GM23338 (cell line): ENCODE data around the gene ARID1B. TPM values are rescaled to one million over a fixed set of nuclear protein-coding genes. Genes with fewer than 3 reads are reported as not detected.

Source experiments
- ATAC-seq: fragments of 200-7000 bp; cut with Tn5 transposase; 3 replicates; pipeline ENCODE4 v1.9.1; 2020
- DNase-seq: peaks from one replicate; pipeline ENCODE4 v3.0.0-alpha.2; 2015; ENCODE audit warnings: low spot score
- H2AFZ ChIP-seq: fragments of 200-600 bp; sonication (generic); 2 replicates; pipeline ENCODE4 v1.8.0; 2016; ENCODE audit warnings: antibody characterized with exemption, mild to moderate bottlenecking, moderate library complexity
- H3F3A ChIP-seq: fragments of 200-600 bp; sonication (generic); replicated peaks from 2 replicates; pipeline ENCODE4 v1.8.0; 2017; ENCODE audit warnings: antibody characterized with exemption, mixed run types, low read depth
- H3K27ac ChIP-seq: fragments of 200-600 bp; sonication (generic); 2 replicates; pipeline ENCODE4 v1.6.1; 2016; ENCODE audit warnings: low read depth
- H3K27me3 ChIP-seq: fragments of 200-600 bp; sonication (generic); 2 replicates; pipeline ENCODE4 v1.8.0; 2016; ENCODE audit warnings: mild to moderate bottlenecking, mixed run types, moderate library complexity; ENCODE audit not compliant: insufficient read depth
- H3K36me3 ChIP-seq: fragments of 200-600 bp; sonication (generic); 2 replicates; pipeline ENCODE4 v1.8.0; 2016; ENCODE audit warnings: mild to moderate bottlenecking; ENCODE audit not compliant: insufficient read depth
- H3K4me1 ChIP-seq: fragments of 200-600 bp; sonication (generic); 2 replicates; pipeline ENCODE4 v1.8.0; 2016; ENCODE audit warnings: mild to moderate bottlenecking, moderate library complexity; ENCODE audit not compliant: insufficient read depth
- H3K4me2 ChIP-seq: fragments of 200-600 bp; sonication (generic); 2 replicates; pipeline ENCODE4 v1.7.1; 2017; ENCODE audit warnings: mixed run types
- H3K4me3 ChIP-seq: fragments of 200-600 bp; sonication (generic); 2 replicates; pipeline ENCODE4 v1.6.1; 2016; ENCODE audit warnings: mixed run types
- H3K79me2 ChIP-seq: fragments of 200-600 bp; sonication (generic); replicated peaks from 2 replicates; pipeline ENCODE4 v1.8.0; 2017; ENCODE audit warnings: mild to moderate bottlenecking; ENCODE audit not compliant: insufficient read depth
- H3K9me2 ChIP-seq: fragments of 200-600 bp; sonication (generic); 2 replicates; pipeline ENCODE4 v1.8.0; 2017; ENCODE audit not compliant: insufficient read depth
- H4K20me1 ChIP-seq: fragments of 200-600 bp; sonication (generic); replicated peaks from 2 replicates; pipeline ENCODE4 v1.8.0; 2017; ENCODE audit warnings: mild to moderate bottlenecking; ENCODE audit not compliant: insufficient read depth
- H3K27ac Mint-ChIP-seq: 2 replicates; pipeline ENCODE4 v1.8.0; 2020; ENCODE audit warnings: inconsistent platforms, mild to moderate bottlenecking, moderate library complexity, mixed read lengths
- H3K27me3 Mint-ChIP-seq: 3 replicates; pipeline ENCODE4 v1.8.0; 2022; ENCODE audit warnings: low read depth, mild to moderate bottlenecking, moderate library complexity, mixed read lengths, inconsistent platforms; ENCODE audit not compliant: insufficient read depth, poor library complexity
- H3K36me3 Mint-ChIP-seq: 3 replicates; pipeline ENCODE4 v1.8.0; 2021; ENCODE audit warnings: low read depth, mild to moderate bottlenecking, inconsistent platforms, moderate library complexity, mixed read lengths
- H3K4me1 Mint-ChIP-seq: 3 replicates; pipeline ENCODE4 v1.8.0; 2020; ENCODE audit warnings: mild to moderate bottlenecking, inconsistent platforms, mixed read lengths
- H3K4me3 Mint-ChIP-seq: 3 replicates; pipeline ENCODE4 v1.8.0; 2021; ENCODE audit warnings: moderate library complexity, mild to moderate bottlenecking, inconsistent platforms, mixed read lengths
- H3K9me3 Mint-ChIP-seq: 3 replicates; pipeline ENCODE4 v1.8.0; 2020; ENCODE audit warnings: moderate library complexity, mild to moderate bottlenecking, inconsistent platforms, mixed read lengths
- CREB1 ChIP-seq: fragments of 250-450 bp; sonication (Bioruptor Pico); IDR thresholded peaks from 2 replicates; pipeline ENCODE4 v1.5.0; 2020; ENCODE audit warnings: low read depth, mild to moderate bottlenecking, moderate library complexity
- EZH2 ChIP-seq: fragments of 200-600 bp; sonication (generic); IDR thresholded peaks from one replicate; pipeline ENCODE4 v1.8.0; 2017; ENCODE audit warnings: antibody characterized with exemption, mild to moderate bottlenecking, low read depth; ENCODE audit not compliant: unreplicated experiment
- EZH2phosphoT487 ChIP-seq: fragments of 200-600 bp; sonication (generic); IDR thresholded peaks from one replicate; pipeline ENCODE4 v1.8.1; 2018; ENCODE audit warnings: antibody characterized with exemption; ENCODE audit not compliant: unreplicated experiment
- JUNB ChIP-seq: IDR thresholded peaks from one replicate; pipeline ENCODE4 v1.6.1; 2016; ENCODE audit warnings: antibody characterized with exemption; ENCODE audit not compliant: unreplicated experiment
- NANOG ChIP-seq: IDR thresholded peaks from 2 replicates; pipeline ENCODE4 v1.6.1; 2016; ENCODE audit warnings: antibody characterized with exemption, borderline replicate concordance
- POLR2AphosphoS5 ChIP-seq: IDR thresholded peaks from 2 replicates; pipeline ENCODE4 v1.6.1; 2016; ENCODE audit warnings: antibody characterized with exemption, low read depth
- REST ChIP-seq: IDR thresholded peaks from one replicate; pipeline ENCODE4 v1.6.1; 2018; ENCODE audit warnings: antibody characterized with exemption; ENCODE audit not compliant: unreplicated experiment
- STAT1 ChIP-seq: IDR thresholded peaks from one replicate; pipeline ENCODE4 v1.6.1; 2016; ENCODE audit warnings: antibody characterized with exemption; ENCODE audit not compliant: unreplicated experiment
- ZNF114 ChIP-seq: fragments of 250-450 bp; sonication (Bioruptor Pico); IDR thresholded peaks from 2 replicates; pipeline ENCODE4 v1.5.0; 2020; ENCODE audit warnings: mild to moderate bottlenecking, moderate library complexity
- ZNF331 ChIP-seq: fragments of 250-450 bp; sonication (Bioruptor Pico); IDR thresholded peaks from 2 replicates; pipeline ENCODE4 v1.5.0; 2020; ENCODE audit warnings: low read depth, mild to moderate bottlenecking, moderate library complexity
- ZNF462 ChIP-seq: fragments of 250-450 bp; sonication (Bioruptor Pico); IDR thresholded peaks from 2 replicates; pipeline ENCODE4 v1.5.0; 2020; ENCODE audit warnings: mild to moderate bottlenecking, moderate library complexity
- polyA plus RNA-seq: library from polyadenylated mRNA; unstranded; fragments of >200 nt; fragmentation: Nextera tagmentation; extraction: Ambion mirVana; gene quantifications from 2 replicates; pipeline ENCODE4 v1.2.1, GENCODE V29; 2016
- total RNA-seq: library from RNA; depleted of rRNA; stranded (reverse); fragments of >200 nt; shearing (Covaris generic); gene quantifications from 2 replicates; pipeline ENCODE4 v1.2.3, GENCODE V29; 2014

Gene ARID1B
- total and polyA plus RNA-seq, 2 experiments from 2014 or later, result 59.3 to 72.2 TPM

- no peak for TF ChIP-seq REST
- TF ChIP-seq STAT1, result no peak
- TF ChIP-seq NANOG, result no peak
- TF ChIP-seq POLR2AphosphoS5, result no peak
- TF ChIP-seq ZNF114 (CRISPR knock-in tag), result no peak
Observed at GRCh38 chr6:157030755-157031154, 253.6 kb downstream of the ARID1B start (continued).

- Histone ChIP-seq H3F3A (no peaks in the 10 kb centered on the region), H3K4me2 (no peak overlapping the region), H3K36me3 (no peaks in the 10 kb centered on the region), H3K4me1 (peaks cover 51% of the 10 kb centered on the region), H3K27ac (no peak overlapping the region), H3K27me3 (no peaks in the 10 kb centered on the region), H4K20me1 (no peaks in the 10 kb centered on the region; the same call in 1 of the 2 replicates), H3K9me2 (no peaks in the 10 kb centered on the region), H2AFZ (no peak overlapping the region), H3K4me3 (no peak overlapping the region), H3K79me2 (peaks cover 67% of the 10 kb centered on the region)
- DNase-seq, result no peak
- Mint-ChIP-seq H3K4me3 (no peak overlapping the region), H3K27me3 (no peaks in the 10 kb centered on the region), H3K36me3 (peaks cover 4% of the 10 kb centered on the region; the same call in 1 of the 3 replicates), H3K27ac (no peak overlapping the region), H3K9me3 (no peaks in the 10 kb centered on the region), H3K4me1 (peaks cover 24% of the 10 kb centered on the region)
- no peak for ATAC-seq
- TF ChIP-seq REST (no peak), EZH2 (no peak), POLR2AphosphoS5 (no peak), ZNF462 (CRISPR knock-in tag) (no peak), ZNF114 (CRISPR knock-in tag) (no peak), JUNB (no peak), ZNF331 (CRISPR knock-in tag) (no peak), EZH2phosphoT487 (no peak), CREB1 (CRISPR knock-in tag) (no peak)
Observed at GRCh38 chr6:157032923-157033322, 255.7 kb downstream of the ARID1B start.
